OCI-M1 (cell line): Measurements from ENCODE around the gene RAB36.

Experiments
- DNase-seq: peaks from one replicate; lab custom pipeline; 2025; lab: John Stamatoyannopoulos, UW

RAB36 gene

GRCh38 chr22:23206915-23207314, 61.6 kb downstream of the RAB36 start:
- DNase-seq, result no peak

- no peak for DNase-seq
Measured at GRCh38 chr22:23207729-23208393, 62.6 kb downstream of the RAB36 start.

- DNase-seq, result no peak
Measured at GRCh38 chr22:23210428-23211170, 65.3 kb downstream of the RAB36 start.

GRCh38 chr22:23211622-23212021, 66.3 kb downstream of the RAB36 start:
- DNase-seq, result no peak

GRCh38 chr22:23212061-23213021, 67.1 kb downstream of the RAB36 start:
- no peak for DNase-seq

- no peak for DNase-seq
Measured at GRCh38 chr22:23213022-23213555, 67.8 kb downstream of the RAB36 start.

- DNase-seq, result no peak
Measured at GRCh38 chr22:23213581-23214334, 68.5 kb downstream of the RAB36 start.
